DOHH2 (cell line): ENCODE measurements around the gene DOK6.

Experiments used
- CTCF ChIP-seq: fragments of 200-600 bp; sonication (generic); IDR thresholded peaks from one replicate; pipeline ENCODE4 v1.5.1; 2014; ENCODE audit warnings: antibody characterized with exemption, mild to moderate bottlenecking, low read depth, low read length; ENCODE audit not compliant: poor library complexity, severe bottlenecking
- EZH2phosphoT487 ChIP-seq: fragments of 200-600 bp; sonication (generic); IDR thresholded peaks from 2 replicates; pipeline ENCODE4 v1.6.1; 2017; ENCODE audit warnings: borderline replicate concordance, mild to moderate bottlenecking, antibody characterized with exemption, low read length, moderate library complexity, mixed read lengths

DNA sequence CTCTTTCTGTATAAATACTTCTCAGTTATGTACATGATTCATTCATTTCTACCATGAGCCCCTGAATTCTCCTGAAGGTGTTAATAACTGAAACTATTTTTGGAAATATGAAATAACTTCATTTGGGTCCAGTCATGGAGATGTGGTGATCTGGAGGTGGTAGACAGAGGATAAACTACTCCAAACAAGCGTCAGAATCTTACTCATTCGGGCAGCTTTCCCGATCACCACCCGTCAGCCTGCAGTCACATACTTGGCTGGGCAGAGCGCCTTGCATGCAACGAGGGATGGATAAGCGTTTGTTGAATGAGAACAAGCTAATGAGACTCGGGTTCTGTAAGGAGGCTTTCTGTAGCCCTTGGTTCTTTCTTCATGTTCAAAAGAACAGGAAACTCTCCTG, 324.3 kb downstream of the DOK6 start:
- TF ChIP-seq CTCF: no peak
- no peak for TF ChIP-seq EZH2phosphoT487
